Measurements from ENCODE around the gene GCLM. TPM values are rescaled to one million over a fixed set of nuclear protein-coding genes. Genes with fewer than 3 reads are reported as not detected.

Gene GCLM
- total and polyA plus RNA-seq, 9 of the 15 experiments (the other 6 are each of a cell fraction or from before 2014, with no cell fraction given), result 9.3 to 71.6 (median 24.5) TPM

- TF ChIP-seq VEZF1 (CRISPR knock-in tag; IDR thresholded peaks at IDR 0.05), result peak; percentile 87
- TF ChIP-seq, protein P1, sequence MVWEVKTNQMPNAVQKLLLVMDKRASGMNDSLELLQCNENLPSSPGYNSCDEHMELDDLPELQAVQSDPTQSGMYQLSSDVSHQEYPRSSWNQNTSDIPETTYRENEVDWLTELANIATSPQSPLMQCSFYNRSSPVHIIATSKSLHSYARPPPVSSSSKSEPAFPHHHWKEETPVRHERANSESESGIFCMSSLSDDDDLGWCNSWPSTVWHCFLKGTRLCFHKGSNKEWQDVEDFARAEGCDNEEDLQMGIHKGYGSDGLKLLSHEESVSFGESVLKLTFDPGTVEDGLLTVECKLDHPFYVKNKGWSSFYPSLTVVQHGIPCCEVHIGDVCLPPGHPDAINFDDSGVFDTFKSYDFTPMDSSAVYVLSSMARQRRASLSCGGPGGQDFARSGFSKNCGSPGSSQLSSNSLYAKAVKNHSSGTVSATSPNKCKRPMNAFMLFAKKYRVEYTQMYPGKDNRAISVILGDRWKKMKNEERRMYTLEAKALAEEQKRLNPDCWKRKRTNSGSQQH (CRISPR knock-in tag; IDR thresholded peaks at IDR 0.05), result no peak
- TF ChIP-seq, protein P2, sequence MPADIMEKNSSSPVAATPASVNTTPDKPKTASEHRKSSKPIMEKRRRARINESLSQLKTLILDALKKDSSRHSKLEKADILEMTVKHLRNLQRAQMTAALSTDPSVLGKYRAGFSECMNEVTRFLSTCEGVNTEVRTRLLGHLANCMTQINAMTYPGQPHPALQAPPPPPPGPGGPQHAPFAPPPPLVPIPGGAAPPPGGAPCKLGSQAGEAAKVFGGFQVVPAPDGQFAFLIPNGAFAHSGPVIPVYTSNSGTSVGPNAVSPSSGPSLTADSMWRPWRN (IDR thresholded peaks at IDR 0.05; ENCODE audit: low read depth), result no peak
- peak; percentile 93 for TF ChIP-seq NFIC (IDR thresholded peaks at IDR 0.05)
- TF ChIP-seq SIN3B (IDR thresholded peaks at IDR 0.05; ENCODE audit: low read depth), result peak; percentile 31; the same call in 1 of the 2 replicates
- TF ChIP-seq THAP12 (CRISPR knock-in tag; IDR thresholded peaks at IDR 0.05), result peak; percentile 33; the same call in 1 of the 2 replicates
- TF ChIP-seq PRPF4 (IDR thresholded peaks at IDR 0.05; ENCODE audit: insufficient read depth, low read depth, low read length, poor library complexity, severe bottlenecking), result no peak
- TF ChIP-seq ZNF121 (CRISPR knock-in tag; conservative IDR thresholded peaks at IDR 0.05), result no peak
- TF ChIP-seq KDM2B (CRISPR knock-in tag; IDR thresholded peaks at IDR 0.05), result no peak
- no peak for TF ChIP-seq BRF1 (IDR thresholded peaks at IDR 0.05; ENCODE audit: borderline replicate concordance, extremely low read depth, insufficient read length)
- peak; percentile 71 for TF ChIP-seq TAF7 (tag; IDR thresholded peaks at IDR 0.05)
- TF ChIP-seq NFYB (IDR thresholded peaks at IDR 0.05; ENCODE audit: extremely low read depth, insufficient read length), result no peak
- TF ChIP-seq ZBTB8A (IDR thresholded peaks at IDR 0.05; ENCODE audit: partially characterized antibody), result no peak
- TF ChIP-seq YY1 (IDR thresholded peaks at IDR 0.05; ENCODE audit: borderline replicate concordance in 1 of 3, control insufficient read depth in 1 of 3, extremely low read depth in 1 of 3, insufficient read depth in 3 of 3, insufficient read length in 1 of 3, insufficient replicate concordance in 2 of 3, low read depth in 1 of 3, low read length in 2 of 3), result peak in 2 of 3 experiments; percentile 35 to 41
- no peak for TF ChIP-seq ZC3H11A (IDR thresholded peaks at IDR 0.05; ENCODE audit: low read depth, low read length)
These were observed at the start of gene GCLM (continued) for GRCh38 chr1:93909146-93910050.

Data from K562 (cell line).